WTC11 (cell line): ENCODE results near the gene TRIM45.

Experiments used
- ATF3 ChIP-seq: sonication (generic); formaldehyde crosslinking; conservative IDR thresholded peaks from 2 replicates; pipeline ENCODE4 v1.8.1; 2022; ENCODE audit warnings: mild to moderate bottlenecking, missing genetic modification reagents
- CDX4 ChIP-seq: fragments of 250-450 bp; sonication (Bioruptor Pico); IDR thresholded peaks from 2 replicates; pipeline ENCODE4 v1.9.0; 2021; ENCODE audit warnings: moderate library complexity, mild to moderate bottlenecking, inconsistent platforms, borderline replicate concordance
- CTCF ChIP-seq: fragments of 200-600 bp; IDR thresholded peaks from 2 replicates; pipeline ENCODE4 v1.8.0; 2022; ENCODE audit warnings: antibody characterized with exemption
- ESRRA ChIP-seq: sonication (generic); formaldehyde crosslinking; IDR thresholded peaks from 2 replicates; pipeline ENCODE4 v1.8.1; 2022; ENCODE audit warnings: mild to moderate bottlenecking, missing genetic modification reagents, borderline replicate concordance
- FOXJ3 ChIP-seq: sonication (generic); formaldehyde crosslinking; IDR thresholded peaks from 2 replicates; pipeline ENCODE4 v1.9.0; 2021; ENCODE audit warnings: missing genetic modification reagents, mild to moderate bottlenecking, borderline replicate concordance
- FOXP4 ChIP-seq: sonication (generic); formaldehyde crosslinking; IDR thresholded peaks from 2 replicates; pipeline ENCODE4 v1.8.0; 2022; ENCODE audit warnings: mild to moderate bottlenecking, missing genetic modification reagents
- NFYB ChIP-seq: sonication (generic); formaldehyde crosslinking; conservative IDR thresholded peaks from 2 replicates; pipeline ENCODE4 v1.8.0; 2022; ENCODE audit warnings: low read depth, missing genetic modification reagents
- NR1H2 ChIP-seq: sonication (generic); formaldehyde crosslinking; IDR thresholded peaks from 2 replicates; pipeline ENCODE4 v1.9.0; 2021; ENCODE audit warnings: mild to moderate bottlenecking, moderate library complexity, missing genetic modification reagents
- PRDM15 ChIP-seq: sonication (generic); formaldehyde crosslinking; IDR thresholded peaks from 2 replicates; pipeline ENCODE4 v1.8.0; 2022; ENCODE audit warnings: missing genetic modification reagents
- ZBTB21 ChIP-seq: sonication (generic); formaldehyde crosslinking; IDR thresholded peaks from 2 replicates; pipeline ENCODE4 v1.8.1; 2023; ENCODE audit warnings: mild to moderate bottlenecking, missing genetic modification reagents, borderline replicate concordance
- TF ChIP-seq, protein P1 (sequence below): fragments of 250-450 bp; sonication (Bioruptor Pico); IDR thresholded peaks from 2 replicates; pipeline ENCODE4 v1.9.0; 2021; ENCODE audit warnings: mild to moderate bottlenecking
- TF ChIP-seq, protein P2 (sequence below): fragments of 250-450 bp; sonication (Bioruptor Pico); IDR thresholded peaks from 2 replicates; pipeline ENCODE4 v2.1.2; 2022; ENCODE audit warnings: mild to moderate bottlenecking, moderate library complexity
- TF ChIP-seq, protein P3 (sequence below): sonication (generic); formaldehyde crosslinking; IDR thresholded peaks from 2 replicates; pipeline ENCODE4 v1.8.0; 2022; ENCODE audit warnings: mild to moderate bottlenecking, missing genetic modification reagents

- TF ChIP-seq CTCF = no peak
- TF ChIP-seq PRDM15 (CRISPR knock-in tag) = no peak
- TF ChIP-seq FOXP4 (CRISPR knock-in tag) = no peak
- TF ChIP-seq NFYB = no peak
- TF ChIP-seq, protein P1, sequence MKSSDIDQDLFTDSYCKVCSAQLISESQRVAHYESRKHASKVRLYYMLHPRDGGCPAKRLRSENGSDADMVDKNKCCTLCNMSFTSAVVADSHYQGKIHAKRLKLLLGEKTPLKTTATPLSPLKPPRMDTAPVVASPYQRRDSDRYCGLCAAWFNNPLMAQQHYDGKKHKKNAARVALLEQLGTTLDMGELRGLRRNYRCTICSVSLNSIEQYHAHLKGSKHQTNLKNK (CRISPR knock-in tag) = no peak
- TF ChIP-seq, protein P2, sequence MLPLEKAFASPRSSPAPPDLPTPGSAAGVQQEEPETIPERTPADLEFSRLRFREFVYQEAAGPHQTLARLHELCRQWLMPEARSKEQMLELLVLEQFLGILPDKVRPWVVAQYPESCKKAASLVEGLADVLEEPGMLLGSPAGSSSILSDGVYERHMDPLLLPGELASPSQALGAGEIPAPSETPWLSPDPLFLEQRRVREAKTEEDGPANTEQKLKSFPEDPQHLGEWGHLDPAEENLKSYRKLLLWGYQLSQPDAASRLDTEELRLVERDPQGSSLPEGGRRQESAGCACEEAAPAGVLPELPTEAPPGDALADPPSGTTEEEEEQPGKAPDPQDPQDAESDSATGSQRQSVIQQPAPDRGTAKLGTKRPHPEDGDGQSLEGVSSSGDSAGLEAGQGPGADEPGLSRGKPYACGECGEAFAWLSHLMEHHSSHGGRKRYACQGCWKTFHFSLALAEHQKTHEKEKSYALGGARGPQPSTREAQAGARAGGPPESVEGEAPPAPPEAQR (CRISPR knock-in tag) = no peak
- TF ChIP-seq CDX4 (CRISPR knock-in tag) = no peak
- TF ChIP-seq NR1H2 (CRISPR knock-in tag) = no peak
- TF ChIP-seq, protein P3, sequence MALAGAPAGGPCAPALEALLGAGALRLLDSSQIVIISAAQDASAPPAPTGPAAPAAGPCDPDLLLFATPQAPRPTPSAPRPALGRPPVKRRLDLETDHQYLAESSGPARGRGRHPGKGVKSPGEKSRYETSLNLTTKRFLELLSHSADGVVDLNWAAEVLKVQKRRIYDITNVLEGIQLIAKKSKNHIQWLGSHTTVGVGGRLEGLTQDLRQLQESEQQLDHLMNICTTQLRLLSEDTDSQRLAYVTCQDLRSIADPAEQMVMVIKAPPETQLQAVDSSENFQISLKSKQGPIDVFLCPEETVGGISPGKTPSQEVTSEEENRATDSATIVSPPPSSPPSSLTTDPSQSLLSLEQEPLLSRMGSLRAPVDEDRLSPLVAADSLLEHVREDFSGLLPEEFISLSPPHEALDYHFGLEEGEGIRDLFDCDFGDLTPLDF (CRISPR knock-in tag) = no peak
- no peak for TF ChIP-seq ESRRA (CRISPR knock-in tag)
- no peak for TF ChIP-seq ATF3
- TF ChIP-seq ZBTB21 (CRISPR knock-in tag) = no peak
- TF ChIP-seq FOXJ3 (CRISPR knock-in tag) = no peak
Observed at GRCh38 chr1:117146575-117147340, 25.2 kb upstream of the TRIM45 start.
